ENCODE measurements around the gene MBD5. TPM values are rescaled to one million over a fixed set of nuclear protein-coding genes. Genes with fewer than 3 reads are reported as not detected.

MBD5 gene
- total and polyA plus RNA-seq, 4 donors = 4.1 to 63.2 (median 29.5) TPM

- ATAC-seq (ENCODE audit: low FRiP score) = no peak
- DNase-seq = no peak
- WGBS, 2 donors = 10 to 14% methylated on average over 4 of the region's 4 CpGs
- no peaks in the 10 kb centered on the region for H3K36me3 ChIP-seq (ENCODE audit: control insufficient read depth in 1 of 2, insufficient read depth in 2 of 2, low read length in 1 of 2)
- peaks cover 0 to 6% of the 10 kb centered on the region in 2 donors for H3K4me1 ChIP-seq (ENCODE audit: control insufficient read depth in 1 of 2, insufficient read depth in 2 of 2, low read length in 2 of 2)
- no peaks in the 10 kb centered on the region for H3K9me3 ChIP-seq (ENCODE audit: control insufficient read depth, low read length)
- H3K27ac ChIP-seq (ENCODE audit: low read depth in 1 of 2, low read length in 2 of 2) = peak overlapping the region in 1 of 2 donors; percentile 57
- H3K27me3 ChIP-seq (ENCODE audit: control insufficient read depth in 1 of 2, insufficient read depth in 2 of 2, low read length in 1 of 2) = no peaks in the 10 kb centered on the region
- intact Hi-C loops (cut with DNase I) = no loop called here
- no peak overlapping the region for H3K4me3 ChIP-seq (ENCODE audit: low read length in 2 of 2)
Measured at GRCh38 chr2:148461876-148462275, 441.0 kb downstream of the MBD5 start.

GRCh38 chr2:148475626-148476025, 454.7 kb downstream of the MBD5 start:
- intact Hi-C loops (cut with DNase I) = no loop called here

GRCh38 chr2:148479398-148479797, 458.5 kb downstream of the MBD5 start:
- H3K4me3 ChIP-seq (ENCODE audit: low read length in 2 of 2) = no peak overlapping the region
- ATAC-seq (ENCODE audit: low FRiP score) (no peak), DNase-seq (no peak)
- no peaks in the 10 kb centered on the region for H3K4me1 ChIP-seq (ENCODE audit: control insufficient read depth in 1 of 2, insufficient read depth in 2 of 2, low read length in 2 of 2)
- 89 to 91% methylated on average over 3 of the region's 3 CpGs for WGBS, 2 donors
- intact Hi-C loops (cut with DNase I) = no loop called here
- H3K9me3 ChIP-seq (ENCODE audit: control insufficient read depth, low read length) = no peaks in the 10 kb centered on the region
- H3K36me3 ChIP-seq (ENCODE audit: control insufficient read depth in 1 of 2, insufficient read depth in 2 of 2, low read length in 1 of 2) = no peaks in the 10 kb centered on the region
- H3K27ac ChIP-seq (ENCODE audit: low read depth in 1 of 2, low read length in 2 of 2) = no peak overlapping the region
- H3K27me3 ChIP-seq (ENCODE audit: control insufficient read depth in 1 of 2, insufficient read depth in 2 of 2, low read length in 1 of 2) = no peaks in the 10 kb centered on the region

More at GRCh38 chr2:148475626-148476025, 454.7 kb downstream of the MBD5 start:
- no peak overlapping the region for H3K27ac ChIP-seq (ENCODE audit: low read depth in 1 of 2, low read length in 2 of 2)
- H3K4me1 ChIP-seq (ENCODE audit: control insufficient read depth in 1 of 2, insufficient read depth in 2 of 2, low read length in 2 of 2) = peaks cover 0 to 2% of the 10 kb centered on the region in 2 donors
- 24 to 30% methylated on average over 1 of the region's 1 CpG for WGBS, 2 donors
- no peaks in the 10 kb centered on the region for H3K9me3 ChIP-seq (ENCODE audit: control insufficient read depth, low read length)
- DNase-seq (no peak), ATAC-seq (ENCODE audit: low FRiP score) (no peak)
- no peaks in the 10 kb centered on the region for H3K27me3 ChIP-seq (ENCODE audit: control insufficient read depth in 1 of 2, insufficient read depth in 2 of 2, low read length in 1 of 2)
- no peaks in the 10 kb centered on the region for H3K36me3 ChIP-seq (ENCODE audit: control insufficient read depth in 1 of 2, insufficient read depth in 2 of 2, low read length in 1 of 2)
- no peak overlapping the region for H3K4me3 ChIP-seq (ENCODE audit: low read length in 2 of 2)

GRCh38 chr2:148483665-148484064, 462.8 kb downstream of the MBD5 start:
- no peaks in the 10 kb centered on the region for H3K4me1 ChIP-seq (ENCODE audit: control insufficient read depth in 1 of 2, insufficient read depth in 2 of 2, low read length in 2 of 2)
- 26 to 38% methylated on average over 4 of the region's 4 CpGs for WGBS, 2 donors
- no peak overlapping the region for H3K27ac ChIP-seq (ENCODE audit: low read depth in 1 of 2, low read length in 2 of 2)
- no peak for DNase-seq
- no peak overlapping the region for H3K4me3 ChIP-seq (ENCODE audit: low read length in 2 of 2)
- no peak for ATAC-seq (ENCODE audit: low FRiP score)
- no peaks in the 10 kb centered on the region for H3K27me3 ChIP-seq (ENCODE audit: control insufficient read depth in 1 of 2, insufficient read depth in 2 of 2, low read length in 1 of 2)
- no peaks in the 10 kb centered on the region for H3K9me3 ChIP-seq (ENCODE audit: control insufficient read depth, low read length)
- intact Hi-C loops (cut with DNase I) = no loop called here
- no peaks in the 10 kb centered on the region for H3K36me3 ChIP-seq (ENCODE audit: control insufficient read depth in 1 of 2, insufficient read depth in 2 of 2, low read length in 1 of 2)

GRCh38 chr2:148484066-148484465, 463.2 kb downstream of the MBD5 start:
- H3K4me1 ChIP-seq (ENCODE audit: control insufficient read depth in 1 of 2, insufficient read depth in 2 of 2, low read length in 2 of 2) = no peaks in the 10 kb centered on the region
- no peaks in the 10 kb centered on the region for H3K9me3 ChIP-seq (ENCODE audit: control insufficient read depth, low read length)
- WGBS, 2 donors = 0 to 4% methylated on average over 1 of the region's 1 CpG
- ATAC-seq (ENCODE audit: low FRiP score) (no peak), DNase-seq (no peak)
- no peaks in the 10 kb centered on the region for H3K36me3 ChIP-seq (ENCODE audit: control insufficient read depth in 1 of 2, insufficient read depth in 2 of 2, low read length in 1 of 2)
- H3K4me3 ChIP-seq (ENCODE audit: low read length in 2 of 2) = no peak overlapping the region
- no peaks in the 10 kb centered on the region for H3K27me3 ChIP-seq (ENCODE audit: control insufficient read depth in 1 of 2, insufficient read depth in 2 of 2, low read length in 1 of 2)
- intact Hi-C loops (cut with DNase I) = no loop called here
- no peak overlapping the region for H3K27ac ChIP-seq (ENCODE audit: low read depth in 1 of 2, low read length in 2 of 2)

GRCh38 chr2:148486655-148487054, 465.8 kb downstream of the MBD5 start:
- ATAC-seq (ENCODE audit: low FRiP score) = no peak
- Histone ChIP-seq H3K4me3 (ENCODE audit: low read length in 2 of 2) (no peak overlapping the region), H3K4me1 (ENCODE audit: control insufficient read depth in 1 of 2, insufficient read depth in 2 of 2, low read length in 2 of 2) (no peaks in the 10 kb centered on the region), H3K27me3 (ENCODE audit: control insufficient read depth in 1 of 2, insufficient read depth in 2 of 2, low read length in 1 of 2) (no peaks in the 10 kb centered on the region), H3K36me3 (ENCODE audit: control insufficient read depth in 1 of 2, insufficient read depth in 2 of 2, low read length in 1 of 2) (peaks cover 0 to 3% of the 10 kb centered on the region in 2 donors), H3K27ac (ENCODE audit: low read depth in 1 of 2, low read length in 2 of 2) (no peak overlapping the region), H3K9me3 (ENCODE audit: control insufficient read depth, low read length) (no peaks in the 10 kb centered on the region)
- intact Hi-C loops (cut with DNase I) = no loop called here
- no peak for DNase-seq

- peaks cover 0 to 3% of the 10 kb centered on the region in 2 donors for H3K36me3 ChIP-seq (ENCODE audit: control insufficient read depth in 1 of 2, insufficient read depth in 2 of 2, low read length in 1 of 2)
- 95 to 96% methylated on average over 3 of the region's 3 CpGs for WGBS, 2 donors
- H3K27ac ChIP-seq (ENCODE audit: low read depth in 1 of 2, low read length in 2 of 2) = no peak overlapping the region
- no peaks in the 10 kb centered on the region for H3K27me3 ChIP-seq (ENCODE audit: control insufficient read depth in 1 of 2, insufficient read depth in 2 of 2, low read length in 1 of 2)
- DNase-seq = no peak
- no peak for ATAC-seq (ENCODE audit: low FRiP score)
- H3K4me1 ChIP-seq (ENCODE audit: control insufficient read depth in 1 of 2, insufficient read depth in 2 of 2, low read length in 2 of 2) = no peaks in the 10 kb centered on the region
- no peak overlapping the region for H3K4me3 ChIP-seq (ENCODE audit: low read length in 2 of 2)
- intact Hi-C loops (cut with DNase I) = no loop called here
- no peaks in the 10 kb centered on the region for H3K9me3 ChIP-seq (ENCODE audit: control insufficient read depth, low read length)
Measured at GRCh38 chr2:148487439-148487838, 466.5 kb downstream of the MBD5 start.

- DNase-seq = no peak
- WGBS, 2 donors = 92 to 94% methylated on average over 4 of the region's 4 CpGs
- intact Hi-C loops (cut with DNase I) = no loop called here
Measured at GRCh38 chr2:148490840-148491439, 470.0 kb downstream of the MBD5 start.

GRCh38 chr2:148493822-148494563, 473.1 kb downstream of the MBD5 start:
- intact Hi-C loops (cut with DNase I) = no loop called here
- DNase-seq (no peak), ATAC-seq (ENCODE audit: low FRiP score) (no peak)
- Histone ChIP-seq H3K9me3 (ENCODE audit: control insufficient read depth, low read length) (no peaks in the 10 kb centered on the region), H3K27ac (ENCODE audit: low read depth in 1 of 2, low read length in 2 of 2) (no peak overlapping the region), H3K4me3 (ENCODE audit: low read length in 2 of 2) (no peak overlapping the region), H3K27me3 (ENCODE audit: control insufficient read depth in 1 of 2, insufficient read depth in 2 of 2, low read length in 1 of 2) (no peaks in the 10 kb centered on the region), H3K4me1 (ENCODE audit: control insufficient read depth in 1 of 2, insufficient read depth in 2 of 2, low read length in 2 of 2) (no peaks in the 10 kb centered on the region), H3K36me3 (ENCODE audit: control insufficient read depth in 1 of 2, insufficient read depth in 2 of 2, low read length in 1 of 2) (peaks cover 0 to 3% of the 10 kb centered on the region in 2 donors)
- 85 to 91% methylated on average over 2 of the region's 2 CpGs for WGBS, 2 donors

More at GRCh38 chr2:148490840-148491439, 470.0 kb downstream of the MBD5 start:
- peaks cover 0 to 3% of the 10 kb centered on the region in 2 donors for H3K36me3 ChIP-seq (ENCODE audit: control insufficient read depth in 1 of 2, insufficient read depth in 2 of 2, low read length in 1 of 2)
- no peak overlapping the region for H3K4me3 ChIP-seq (ENCODE audit: low read length in 2 of 2)
- H3K9me3 ChIP-seq (ENCODE audit: control insufficient read depth, low read length) = no peaks in the 10 kb centered on the region
- H3K4me1 ChIP-seq (ENCODE audit: control insufficient read depth in 1 of 2, insufficient read depth in 2 of 2, low read length in 2 of 2) = no peaks in the 10 kb centered on the region
- ATAC-seq (ENCODE audit: low FRiP score) = no peak
- H3K27ac ChIP-seq (ENCODE audit: low read depth in 1 of 2, low read length in 2 of 2) = no peak overlapping the region
- H3K27me3 ChIP-seq (ENCODE audit: control insufficient read depth in 1 of 2, insufficient read depth in 2 of 2, low read length in 1 of 2) = no peaks in the 10 kb centered on the region

All from aorta (tissue), 5 donors.